Measurements from ENCODE around the gene PRKAA2.
"Not testable (repeated sequence)": the region's sequence is repeated elsewhere in the genome, so short reads cannot be mapped to it uniquely, and the experiment has no call there.

PRKAA2 gene

GRCh38 chr1:56644919-56645676 lies at the start of gene PRKAA2:
Gene PRKAA2 (plus strand): TSS chr1:56645314. CDS start chr1:56645388, 74 bp downstream.
- no peak for DNase-seq (ENCODE audit: low read depth in 2 of 2)

GRCh38 chr1:56595397-56596191 lies 49.5 kb upstream of the PRKAA2 start:
- not testable (repeated sequence) for DNase-seq (ENCODE audit: low read depth in 2 of 2)

- not testable (repeated sequence) for DNase-seq (ENCODE audit: low read depth in 2 of 2)
These were observed 35.0 kb upstream of the PRKAA2 start for GRCh38 chr1:56610097-56610496.

- not testable (repeated sequence) for DNase-seq (ENCODE audit: low read depth in 2 of 2)
These were observed 34.3 kb upstream of the PRKAA2 start for GRCh38 chr1:56610770-56611169.

GRCh38 chr1:56617141-56617540 lies 28.0 kb upstream of the PRKAA2 start:
- no peak for DNase-seq (ENCODE audit: low read depth in 2 of 2)

GRCh38 chr1:56625819-56626440 lies 19.2 kb upstream of the PRKAA2 start:
- DNase-seq (ENCODE audit: low read depth in 2 of 2), result no peak

- no peak for DNase-seq (ENCODE audit: low read depth in 2 of 2)
These were observed 18.6 kb upstream of the PRKAA2 start for GRCh38 chr1:56626546-56626945.

- DNase-seq (ENCODE audit: low read depth in 2 of 2), result no peak
These were observed 18.0 kb upstream of the PRKAA2 start for GRCh38 chr1:56627019-56627635.

GRCh38 chr1:56627636-56628039 lies 17.5 kb upstream of the PRKAA2 start:
- no peak for DNase-seq (ENCODE audit: low read depth in 2 of 2)

- DNase-seq (ENCODE audit: low read depth in 2 of 2), result no peak
These were observed 14.3 kb upstream of the PRKAA2 start for GRCh38 chr1:56630786-56631185.

GRCh38 chr1:56631901-56632300 lies 13.2 kb upstream of the PRKAA2 start:
- DNase-seq (ENCODE audit: low read depth in 2 of 2), result no peak

- DNase-seq (ENCODE audit: low read depth in 2 of 2), result no peak
These were observed 10.1 kb upstream of the PRKAA2 start for GRCh38 chr1:56634981-56635380.

GRCh38 chr1:56638248-56638647 lies 6.9 kb upstream of the PRKAA2 start:
- DNase-seq (ENCODE audit: low read depth in 2 of 2), result no peak

GRCh38 chr1:56639211-56639610 lies 5.9 kb upstream of the PRKAA2 start:
- DNase-seq (ENCODE audit: low read depth in 2 of 2), result no peak

- DNase-seq (ENCODE audit: low read depth in 2 of 2), result no peak
These were observed 1.5 kb upstream of the PRKAA2 start for GRCh38 chr1:56643661-56644060.

GRCh38 chr1:56644064-56644918 lies 823 bp upstream of the PRKAA2 start:
- DNase-seq (ENCODE audit: low read depth in 2 of 2), result no peak

- no peak for DNase-seq (ENCODE audit: low read depth in 2 of 2)
These were observed 677 bp downstream of the PRKAA2 start for GRCh38 chr1:56645677-56646305.

GRCh38 chr1:56646611-56647010 lies 1.5 kb downstream of the PRKAA2 start:
- DNase-seq (ENCODE audit: low read depth in 2 of 2), result no peak

GRCh38 chr1:56647106-56647505 lies 2.0 kb downstream of the PRKAA2 start:
- DNase-seq (ENCODE audit: low read depth in 2 of 2), result no peak

GRCh38 chr1:56648546-56648945 lies 3.4 kb downstream of the PRKAA2 start:
- DNase-seq (ENCODE audit: low read depth in 2 of 2), result no peak
